Loucy (cell line): ENCODE measurements around the gene CYTH4.

ENCODE experiments used
- EZH2phosphoT487 ChIP-seq: fragments of 200-600 bp; IDR thresholded peaks from 2 replicates; pipeline ENCODE4 v1.6.1; 2018; ENCODE audit warnings: antibody characterized with exemption, mild to moderate bottlenecking, moderate library complexity, borderline replicate concordance
- TF ChIP-seq, protein P1 (sequence below): fragments of 200-600 bp; sonication (generic); conservative IDR thresholded peaks from 2 replicates; pipeline ENCODE4 v1.5.1; 2014; ENCODE audit warnings: mild to moderate bottlenecking, antibody characterized with exemption, low read length

GRCh38 chr22:37334461-37334858 lies 52.2 kb downstream of the CYTH4 start:
- TF ChIP-seq, protein P1, sequence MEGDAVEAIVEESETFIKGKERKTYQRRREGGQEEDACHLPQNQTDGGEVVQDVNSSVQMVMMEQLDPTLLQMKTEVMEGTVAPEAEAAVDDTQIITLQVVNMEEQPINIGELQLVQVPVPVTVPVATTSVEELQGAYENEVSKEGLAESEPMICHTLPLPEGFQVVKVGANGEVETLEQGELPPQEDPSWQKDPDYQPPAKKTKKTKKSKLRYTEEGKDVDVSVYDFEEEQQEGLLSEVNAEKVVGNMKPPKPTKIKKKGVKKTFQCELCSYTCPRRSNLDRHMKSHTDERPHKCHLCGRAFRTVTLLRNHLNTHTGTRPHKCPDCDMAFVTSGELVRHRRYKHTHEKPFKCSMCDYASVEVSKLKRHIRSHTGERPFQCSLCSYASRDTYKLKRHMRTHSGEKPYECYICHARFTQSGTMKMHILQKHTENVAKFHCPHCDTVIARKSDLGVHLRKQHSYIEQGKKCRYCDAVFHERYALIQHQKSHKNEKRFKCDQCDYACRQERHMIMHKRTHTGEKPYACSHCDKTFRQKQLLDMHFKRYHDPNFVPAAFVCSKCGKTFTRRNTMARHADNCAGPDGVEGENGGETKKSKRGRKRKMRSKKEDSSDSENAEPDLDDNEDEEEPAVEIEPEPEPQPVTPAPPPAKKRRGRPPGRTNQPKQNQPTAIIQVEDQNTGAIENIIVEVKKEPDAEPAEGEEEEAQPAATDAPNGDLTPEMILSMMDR, result no peak
- no peak for TF ChIP-seq EZH2phosphoT487
